Measurements from ENCODE around the gene TACSTD2.
"Not testable (repeated sequence)": the region's sequence is repeated elsewhere in the genome, so short reads cannot be mapped to it uniquely, and the experiment has no call there.

TACSTD2 gene

GRCh38 chr1:58543260-58543659, 33.8 kb downstream of the TACSTD2 start:
- ATAC-seq (ENCODE audit: insufficient read depth, low read depth) (no peak), DNase-seq (no peak)
- no peak overlapping the region for H2AFZ ChIP-seq (ENCODE audit: low read depth, low read length)
- H3K4me2 ChIP-seq (ENCODE audit: insufficient read depth, low read length) = no peak overlapping the region
- H3K27ac ChIP-seq (ENCODE audit: low read length) = no peak overlapping the region
- H4K20me1 ChIP-seq (ENCODE audit: insufficient read depth, low read length) = no peaks in the 10 kb centered on the region
- no peak overlapping the region for H3K9ac ChIP-seq (ENCODE audit: low read depth, low read length)
- no peaks in the 10 kb centered on the region for H3K9me3 ChIP-seq (ENCODE audit: insufficient read depth, low read length, severe bottlenecking)
- no peaks in the 10 kb centered on the region for H3K27me3 ChIP-seq (ENCODE audit: insufficient read depth, low read length, poor library complexity)
- TF ChIP-seq, protein P1, sequence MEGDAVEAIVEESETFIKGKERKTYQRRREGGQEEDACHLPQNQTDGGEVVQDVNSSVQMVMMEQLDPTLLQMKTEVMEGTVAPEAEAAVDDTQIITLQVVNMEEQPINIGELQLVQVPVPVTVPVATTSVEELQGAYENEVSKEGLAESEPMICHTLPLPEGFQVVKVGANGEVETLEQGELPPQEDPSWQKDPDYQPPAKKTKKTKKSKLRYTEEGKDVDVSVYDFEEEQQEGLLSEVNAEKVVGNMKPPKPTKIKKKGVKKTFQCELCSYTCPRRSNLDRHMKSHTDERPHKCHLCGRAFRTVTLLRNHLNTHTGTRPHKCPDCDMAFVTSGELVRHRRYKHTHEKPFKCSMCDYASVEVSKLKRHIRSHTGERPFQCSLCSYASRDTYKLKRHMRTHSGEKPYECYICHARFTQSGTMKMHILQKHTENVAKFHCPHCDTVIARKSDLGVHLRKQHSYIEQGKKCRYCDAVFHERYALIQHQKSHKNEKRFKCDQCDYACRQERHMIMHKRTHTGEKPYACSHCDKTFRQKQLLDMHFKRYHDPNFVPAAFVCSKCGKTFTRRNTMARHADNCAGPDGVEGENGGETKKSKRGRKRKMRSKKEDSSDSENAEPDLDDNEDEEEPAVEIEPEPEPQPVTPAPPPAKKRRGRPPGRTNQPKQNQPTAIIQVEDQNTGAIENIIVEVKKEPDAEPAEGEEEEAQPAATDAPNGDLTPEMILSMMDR (IDR thresholded peaks at IDR 0.05; ENCODE audit: borderline replicate concordance, extremely low read depth, low read length, poor library complexity, severe bottlenecking) = no peak
- no peak for TF ChIP-seq EZH2 (IDR thresholded peaks at IDR 0.05; ENCODE audit: borderline replicate concordance, low read depth, low read length, severe bottlenecking)
- H3K36me3 ChIP-seq (ENCODE audit: insufficient read depth, low read length) = no peaks in the 10 kb centered on the region; the same call in 1 of the 2 replicates
- H3K4me1 ChIP-seq (ENCODE audit: insufficient read depth, low read length) = peaks cover 21% of the 10 kb centered on the region
- no peak overlapping the region for H3K4me3 ChIP-seq (ENCODE audit: low read depth in 1 of 2, low read length in 2 of 2)
- peaks cover 14% of the 10 kb centered on the region for H3K79me2 ChIP-seq (ENCODE audit: insufficient read depth, low read length)

GRCh38 chr1:58539553-58539952, 37.5 kb downstream of the TACSTD2 start:
- Histone ChIP-seq H3K4me1 (ENCODE audit: insufficient read depth, low read length) (no peaks in the 10 kb centered on the region), H3K27ac (ENCODE audit: low read length) (no peak overlapping the region), H3K9ac (ENCODE audit: low read depth, low read length) (no peak overlapping the region), H3K4me3 (ENCODE audit: low read depth in 1 of 2, low read length in 2 of 2) (no peak overlapping the region), H4K20me1 (ENCODE audit: insufficient read depth, low read length) (no peaks in the 10 kb centered on the region), H3K27me3 (ENCODE audit: insufficient read depth, low read length, poor library complexity) (no peaks in the 10 kb centered on the region), H3K36me3 (ENCODE audit: insufficient read depth, low read length) (no peaks in the 10 kb centered on the region; the same call in 1 of the 2 replicates), H3K9me3 (ENCODE audit: insufficient read depth, low read length, severe bottlenecking) (no peaks in the 10 kb centered on the region), H3K4me2 (ENCODE audit: insufficient read depth, low read length) (no peak overlapping the region), H3K79me2 (ENCODE audit: insufficient read depth, low read length) (no peaks in the 10 kb centered on the region), H2AFZ (ENCODE audit: low read depth, low read length) (no peak overlapping the region)
- ATAC-seq (ENCODE audit: insufficient read depth, low read depth) = no peak
- TF ChIP-seq, protein P1 (IDR thresholded peaks at IDR 0.05; ENCODE audit: borderline replicate concordance, extremely low read depth, low read length, poor library complexity, severe bottlenecking) = no peak
- no peak for TF ChIP-seq EZH2 (IDR thresholded peaks at IDR 0.05; ENCODE audit: borderline replicate concordance, low read depth, low read length, severe bottlenecking)
- no peak for DNase-seq

GRCh38 chr1:58538821-58539220, 38.2 kb downstream of the TACSTD2 start:
- no peaks in the 10 kb centered on the region for H3K9me3 ChIP-seq (ENCODE audit: insufficient read depth, low read length, severe bottlenecking)
- H3K4me2 ChIP-seq (ENCODE audit: insufficient read depth, low read length) = no peak overlapping the region
- ATAC-seq (ENCODE audit: insufficient read depth, low read depth) (no peak), DNase-seq (no peak)
- no peaks in the 10 kb centered on the region for H3K4me1 ChIP-seq (ENCODE audit: insufficient read depth, low read length)
- H3K9ac ChIP-seq (ENCODE audit: low read depth, low read length) = no peak overlapping the region
- H3K27me3 ChIP-seq (ENCODE audit: insufficient read depth, low read length, poor library complexity) = no peaks in the 10 kb centered on the region
- H2AFZ ChIP-seq (ENCODE audit: low read depth, low read length) = no peak overlapping the region
- H3K36me3 ChIP-seq (ENCODE audit: insufficient read depth, low read length) = no peaks in the 10 kb centered on the region; the same call in 1 of the 2 replicates
- H3K79me2 ChIP-seq (ENCODE audit: insufficient read depth, low read length) = no peaks in the 10 kb centered on the region
- no peak overlapping the region for H3K27ac ChIP-seq (ENCODE audit: low read length)
- no peak for TF ChIP-seq EZH2 (IDR thresholded peaks at IDR 0.05; ENCODE audit: borderline replicate concordance, low read depth, low read length, severe bottlenecking)
- TF ChIP-seq, protein P1 (IDR thresholded peaks at IDR 0.05; ENCODE audit: borderline replicate concordance, extremely low read depth, low read length, poor library complexity, severe bottlenecking) = no peak
- H4K20me1 ChIP-seq (ENCODE audit: insufficient read depth, low read length) = no peaks in the 10 kb centered on the region
- no peak overlapping the region for H3K4me3 ChIP-seq (ENCODE audit: low read depth in 1 of 2, low read length in 2 of 2)

DNA sequence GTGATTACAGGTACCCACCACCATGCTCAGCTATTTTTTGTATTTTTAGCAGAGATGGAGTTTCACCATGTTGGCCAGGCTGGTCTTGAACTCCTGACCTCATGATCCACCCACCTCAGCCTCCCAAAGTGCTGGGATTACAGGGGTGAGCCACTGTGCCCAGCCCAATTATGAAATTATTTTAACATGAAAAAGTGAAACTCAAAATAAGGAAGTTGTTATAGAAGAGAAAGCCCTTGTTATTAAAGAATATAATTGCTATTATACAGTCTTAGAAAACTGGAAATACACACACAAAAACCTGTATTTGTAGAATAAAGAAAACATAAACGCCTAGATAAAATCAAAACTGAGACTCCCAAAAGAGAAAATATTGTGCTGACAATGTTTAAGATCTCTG, 45.2 kb downstream of the TACSTD2 start:
- H3K36me3 ChIP-seq (ENCODE audit: insufficient read depth, low read length); H3K4me1 ChIP-seq (ENCODE audit: insufficient read depth, low read length); H3K9ac ChIP-seq (ENCODE audit: low read depth, low read length); H2AFZ ChIP-seq (ENCODE audit: low read depth, low read length); H3K27me3 ChIP-seq (ENCODE audit: insufficient read depth, low read length, poor library complexity); H4K20me1 ChIP-seq (ENCODE audit: insufficient read depth, low read length); H3K4me2 ChIP-seq (ENCODE audit: insufficient read depth, low read length); ATAC-seq (ENCODE audit: insufficient read depth, low read depth); H3K9me3 ChIP-seq (ENCODE audit: insufficient read depth, low read length, severe bottlenecking); H3K4me3 ChIP-seq (ENCODE audit: low read depth in 1 of 2, low read length in 2 of 2); H3K79me2 ChIP-seq (ENCODE audit: insufficient read depth, low read length); H3K27ac ChIP-seq (ENCODE audit: low read length); DNase-seq: not testable (repeated sequence)
